Panc1 (cell line): ENCODE measurements around the gene LMAN1L.

Experiments used
- POLR2AphosphoS5 ChIP-seq: IDR thresholded peaks from 2 replicates; pipeline ENCODE4 v1.6.1; 2012; ENCODE audit warnings: mild to moderate bottlenecking, low read depth, low read length, moderate library complexity
- SIN3A ChIP-seq: IDR thresholded peaks from 2 replicates; pipeline ENCODE4 v1.6.1; 2012; ENCODE audit warnings: low read depth, mild to moderate bottlenecking, low read length, moderate library complexity, borderline replicate concordance; ENCODE audit not compliant: insufficient read depth
- TF ChIP-seq, protein P1 (sequence below): fragments of 450-650 bp; IDR thresholded peaks from 2 replicates; pipeline ENCODE4 v1.5.1; 2017; ENCODE audit warnings: mild to moderate bottlenecking
- TF ChIP-seq, protein P2 (sequence below), 2 experiments: IDR thresholded peaks; 2 replicates each; pipeline ENCODE4 v1.6.1; 2011 to 2012; ENCODE audit warnings: low read depth in 2 of 2, control low read depth in 1 of 2, low read length in 1 of 2, mild to moderate bottlenecking in 1 of 2, moderate library complexity in 1 of 2; ENCODE audit not compliant: insufficient read depth in 1 of 2

GRCh38 chr15:74864296-74864695, 51.7 kb downstream of the LMAN1L start:
- no peak for TF ChIP-seq SIN3A
- TF ChIP-seq, protein P1, sequence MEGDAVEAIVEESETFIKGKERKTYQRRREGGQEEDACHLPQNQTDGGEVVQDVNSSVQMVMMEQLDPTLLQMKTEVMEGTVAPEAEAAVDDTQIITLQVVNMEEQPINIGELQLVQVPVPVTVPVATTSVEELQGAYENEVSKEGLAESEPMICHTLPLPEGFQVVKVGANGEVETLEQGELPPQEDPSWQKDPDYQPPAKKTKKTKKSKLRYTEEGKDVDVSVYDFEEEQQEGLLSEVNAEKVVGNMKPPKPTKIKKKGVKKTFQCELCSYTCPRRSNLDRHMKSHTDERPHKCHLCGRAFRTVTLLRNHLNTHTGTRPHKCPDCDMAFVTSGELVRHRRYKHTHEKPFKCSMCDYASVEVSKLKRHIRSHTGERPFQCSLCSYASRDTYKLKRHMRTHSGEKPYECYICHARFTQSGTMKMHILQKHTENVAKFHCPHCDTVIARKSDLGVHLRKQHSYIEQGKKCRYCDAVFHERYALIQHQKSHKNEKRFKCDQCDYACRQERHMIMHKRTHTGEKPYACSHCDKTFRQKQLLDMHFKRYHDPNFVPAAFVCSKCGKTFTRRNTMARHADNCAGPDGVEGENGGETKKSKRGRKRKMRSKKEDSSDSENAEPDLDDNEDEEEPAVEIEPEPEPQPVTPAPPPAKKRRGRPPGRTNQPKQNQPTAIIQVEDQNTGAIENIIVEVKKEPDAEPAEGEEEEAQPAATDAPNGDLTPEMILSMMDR, result no peak
- TF ChIP-seq POLR2AphosphoS5, result no peak
- TF ChIP-seq, protein P2, sequence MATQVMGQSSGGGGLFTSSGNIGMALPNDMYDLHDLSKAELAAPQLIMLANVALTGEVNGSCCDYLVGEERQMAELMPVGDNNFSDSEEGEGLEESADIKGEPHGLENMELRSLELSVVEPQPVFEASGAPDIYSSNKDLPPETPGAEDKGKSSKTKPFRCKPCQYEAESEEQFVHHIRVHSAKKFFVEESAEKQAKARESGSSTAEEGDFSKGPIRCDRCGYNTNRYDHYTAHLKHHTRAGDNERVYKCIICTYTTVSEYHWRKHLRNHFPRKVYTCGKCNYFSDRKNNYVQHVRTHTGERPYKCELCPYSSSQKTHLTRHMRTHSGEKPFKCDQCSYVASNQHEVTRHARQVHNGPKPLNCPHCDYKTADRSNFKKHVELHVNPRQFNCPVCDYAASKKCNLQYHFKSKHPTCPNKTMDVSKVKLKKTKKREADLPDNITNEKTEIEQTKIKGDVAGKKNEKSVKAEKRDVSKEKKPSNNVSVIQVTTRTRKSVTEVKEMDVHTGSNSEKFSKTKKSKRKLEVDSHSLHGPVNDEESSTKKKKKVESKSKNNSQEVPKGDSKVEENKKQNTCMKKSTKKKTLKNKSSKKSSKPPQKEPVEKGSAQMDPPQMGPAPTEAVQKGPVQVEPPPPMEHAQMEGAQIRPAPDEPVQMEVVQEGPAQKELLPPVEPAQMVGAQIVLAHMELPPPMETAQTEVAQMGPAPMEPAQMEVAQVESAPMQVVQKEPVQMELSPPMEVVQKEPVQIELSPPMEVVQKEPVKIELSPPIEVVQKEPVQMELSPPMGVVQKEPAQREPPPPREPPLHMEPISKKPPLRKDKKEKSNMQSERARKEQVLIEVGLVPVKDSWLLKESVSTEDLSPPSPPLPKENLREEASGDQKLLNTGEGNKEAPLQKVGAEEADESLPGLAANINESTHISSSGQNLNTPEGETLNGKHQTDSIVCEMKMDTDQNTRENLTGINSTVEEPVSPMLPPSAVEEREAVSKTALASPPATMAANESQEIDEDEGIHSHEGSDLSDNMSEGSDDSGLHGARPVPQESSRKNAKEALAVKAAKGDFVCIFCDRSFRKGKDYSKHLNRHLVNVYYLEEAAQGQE (IDR thresholded peaks at IDR 0.05; ENCODE audit: insufficient read depth in 1 of 2, low read depth in 2 of 2, low read length in 1 of 2), result no peak
